Stimulated activated CD4-positive, alpha-beta T cell treated with anti-CD3 and anti-CD28 coated beads, Interleukin-2, amount 100 ng/mL, for 24 hours (primary cell): ENCODE measurements around the gene ITGA11.

Experiments used
- DNase-seq, 2 donors: peaks; one replicate each; pipeline ENCODE4 v3.0.0-alpha.2; 2020

ITGA11 gene

GRCh38 chr15:68431792-68432401, at the start of gene ITGA11:
Gene ITGA11, minus strand, starts transcription at chr15:68432163. Its CDS starts 97 bp downstream, at chr15:68432066.
- peak in 1 of 2 donors; percentile 8 for DNase-seq

- no peak for DNase-seq
These were observed 49.4 kb upstream of the ITGA11 start for GRCh38 chr15:68481321-68481720.

- no peak for DNase-seq
These were observed 48.3 kb upstream of the ITGA11 start for GRCh38 chr15:68480296-68480695.

- DNase-seq, result no peak
These were observed 47.9 kb upstream of the ITGA11 start for GRCh38 chr15:68479870-68480269.

GRCh38 chr15:68479406-68479805, 47.4 kb upstream of the ITGA11 start:
- DNase-seq, result no peak

- DNase-seq, result no peak
These were observed 46.9 kb upstream of the ITGA11 start for GRCh38 chr15:68478853-68479252.

- DNase-seq, result no peak
These were observed 43.5 kb upstream of the ITGA11 start for GRCh38 chr15:68475449-68475848.

- no peak for DNase-seq
These were observed 39.6 kb upstream of the ITGA11 start for GRCh38 chr15:68471541-68471940.

- no peak for DNase-seq
These were observed 39.0 kb upstream of the ITGA11 start for GRCh38 chr15:68470976-68471375.

GRCh38 chr15:68470049-68470742, 38.2 kb upstream of the ITGA11 start:
- DNase-seq, result no peak

GRCh38 chr15:68469162-68470048, 37.4 kb upstream of the ITGA11 start:
- no peak for DNase-seq

- DNase-seq, result no peak
These were observed 34.9 kb upstream of the ITGA11 start for GRCh38 chr15:68466876-68467275.

GRCh38 chr15:68465861-68466560, 34.0 kb upstream of the ITGA11 start:
- DNase-seq, result no peak

GRCh38 chr15:68464448-68465090, 32.6 kb upstream of the ITGA11 start:
- DNase-seq, result no peak

- DNase-seq, result no peak
These were observed 32.0 kb upstream of the ITGA11 start for GRCh38 chr15:68463996-68464395.

GRCh38 chr15:68463444-68463843, 31.5 kb upstream of the ITGA11 start:
- DNase-seq, result no peak

GRCh38 chr15:68460166-68460565, 28.2 kb upstream of the ITGA11 start:
- DNase-seq, result no peak

GRCh38 chr15:68450192-68450591, 18.2 kb upstream of the ITGA11 start:
- no peak for DNase-seq

- no peak for DNase-seq
These were observed 17.4 kb upstream of the ITGA11 start for GRCh38 chr15:68449389-68449788.

GRCh38 chr15:68447976-68448755, 16.2 kb upstream of the ITGA11 start:
- no peak for DNase-seq

GRCh38 chr15:68447209-68447608, 15.2 kb upstream of the ITGA11 start:
- no peak for DNase-seq

- no peak for DNase-seq
These were observed 13.4 kb upstream of the ITGA11 start for GRCh38 chr15:68445351-68445750.
